ENCODE data around the gene YBEY.

DNA sequence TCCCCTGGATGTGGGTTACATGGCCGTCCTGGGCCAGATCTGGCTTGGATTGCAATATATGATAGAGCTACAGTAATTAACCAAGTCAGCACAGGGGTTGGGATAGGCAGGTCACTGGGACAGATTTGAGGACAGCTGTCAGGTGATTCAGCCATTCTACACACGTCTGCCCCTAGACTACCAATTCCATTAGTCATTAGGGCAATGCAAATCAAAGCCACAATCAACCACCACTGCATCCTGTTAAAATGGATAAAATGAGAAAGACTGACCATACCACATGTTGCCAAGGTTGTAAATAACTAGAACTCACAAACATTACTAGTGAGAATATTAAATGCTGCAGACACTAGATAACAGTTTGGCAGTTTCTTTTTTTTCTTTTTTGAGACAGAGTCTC is 21.5 kb downstream of the YBEY start:
- TF ChIP-seq, protein P1, sequence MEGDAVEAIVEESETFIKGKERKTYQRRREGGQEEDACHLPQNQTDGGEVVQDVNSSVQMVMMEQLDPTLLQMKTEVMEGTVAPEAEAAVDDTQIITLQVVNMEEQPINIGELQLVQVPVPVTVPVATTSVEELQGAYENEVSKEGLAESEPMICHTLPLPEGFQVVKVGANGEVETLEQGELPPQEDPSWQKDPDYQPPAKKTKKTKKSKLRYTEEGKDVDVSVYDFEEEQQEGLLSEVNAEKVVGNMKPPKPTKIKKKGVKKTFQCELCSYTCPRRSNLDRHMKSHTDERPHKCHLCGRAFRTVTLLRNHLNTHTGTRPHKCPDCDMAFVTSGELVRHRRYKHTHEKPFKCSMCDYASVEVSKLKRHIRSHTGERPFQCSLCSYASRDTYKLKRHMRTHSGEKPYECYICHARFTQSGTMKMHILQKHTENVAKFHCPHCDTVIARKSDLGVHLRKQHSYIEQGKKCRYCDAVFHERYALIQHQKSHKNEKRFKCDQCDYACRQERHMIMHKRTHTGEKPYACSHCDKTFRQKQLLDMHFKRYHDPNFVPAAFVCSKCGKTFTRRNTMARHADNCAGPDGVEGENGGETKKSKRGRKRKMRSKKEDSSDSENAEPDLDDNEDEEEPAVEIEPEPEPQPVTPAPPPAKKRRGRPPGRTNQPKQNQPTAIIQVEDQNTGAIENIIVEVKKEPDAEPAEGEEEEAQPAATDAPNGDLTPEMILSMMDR (IDR thresholded peaks at IDR 0.05; ENCODE audit: borderline replicate concordance, extremely low read depth, low read length, poor library complexity, severe bottlenecking), result no peak
- TF ChIP-seq EZH2 (IDR thresholded peaks at IDR 0.05; ENCODE audit: borderline replicate concordance, low read depth, low read length, severe bottlenecking), result no peak
